A549 (cell line): ENCODE results near the gene INSIG2. TPM values are rescaled to one million over a fixed set of nuclear protein-coding genes. Genes with fewer than 3 reads are reported as not detected.

Source experiments
- ATAC-seq, 2 experiments: fragments of 200-7000 bp in 1 of 2; fragments of >200 bp in 1 of 2; cut with Nextera tagmentation in 1 of 2; cut with Tn5 transposase in 1 of 2; 3 replicates each; pipeline versions ENCODE4 v1.8.0 to v1.9.1; 2018 to 2020; ENCODE audit warnings: mild to moderate bottlenecking in 1 of 2, moderate library complexity in 1 of 2
- CTCF ChIA-PET: fragments of 300-600 bp; sonication (Branson Sonifier 250); formaldehyde crosslinking; extraction: SDS; loops from one replicate; lab custom pipeline; 2021; ENCODE audit warnings: antibody characterized with exemption, inconsistent platforms; lab: Yijun Ruan, JAX
- POLR2A ChIA-PET: fragments of 350-600 bp; formaldehyde crosslinking; extraction: SDS; loops from one replicate; lab custom pipeline; 2021; ENCODE audit warnings: antibody characterized with exemption, inconsistent platforms; lab: Yijun Ruan, JAX
- DNase-seq, 2 experiments: peaks; one replicate each; pipeline versions ENCODE4 v3.0.0 to v3.0.0-alpha.2; 2011 to 2016; ENCODE audit warnings: low read depth in 1 of 2, low spot score in 1 of 2
- FAIRE-seq: peaks from 2 replicates; lab custom pipeline; 2011; peaks lifted over from hg19 to GRCh38; lab: Jason Lieb, UNC
- H3K27ac ChIP-seq, 2 experiments: fragments of >200 bp; sonication (Bioruptor Twin); formaldehyde crosslinking; 3 replicates each; pipeline ENCODE4 v1.5.1; 2016 to 2017
- H3K4me1 ChIP-seq: fragments of >200 bp; sonication (Bioruptor Twin); formaldehyde crosslinking; 3 replicates; pipeline ENCODE4 v1.6.1; 2016
- H3K4me2 ChIP-seq: fragments of >200 bp; sonication (Bioruptor Twin); formaldehyde crosslinking; 3 replicates; pipeline ENCODE4 v1.6.1; 2016
- H3K4me3 ChIP-seq: fragments of >200 bp; sonication (Bioruptor Twin); formaldehyde crosslinking; 3 replicates; pipeline ENCODE4 v1.5.1; 2016
- H3K9me3 ChIP-seq: fragments of >200 bp; sonication (Bioruptor Twin); formaldehyde crosslinking; 3 replicates; pipeline ENCODE4 v1.6.1; 2016
- BHLHE40 ChIP-seq: IDR thresholded peaks from 2 replicates; pipeline ENCODE4 v1.6.1; 2012; ENCODE audit warnings: low read depth, low read length, inconsistent platforms
- CBX2 ChIP-seq: fragments of 200-600 bp; sonication (generic); IDR thresholded peaks from 2 replicates; pipeline ENCODE4 v1.6.1; 2016; ENCODE audit warnings: low read depth, mild to moderate bottlenecking, borderline replicate concordance
- CEBPB ChIP-seq, 2 experiments: fragments of >200 bp in 1 of 2; sonication (Bioruptor Twin) in 1 of 2; formaldehyde crosslinking in 1 of 2; IDR thresholded peaks; 2 replicates each; pipeline ENCODE4 v1.6.1; 2012 to 2016
- E2F6 ChIP-seq: IDR thresholded peaks from 2 replicates; pipeline ENCODE4 v1.6.1; 2012; ENCODE audit warnings: low read depth, borderline replicate concordance
- EHMT2 ChIP-seq: fragments of 200-600 bp; sonication (generic); IDR thresholded peaks from 2 replicates; pipeline ENCODE4 v1.6.1; 2016; ENCODE audit warnings: antibody characterized with exemption, low read depth, mild to moderate bottlenecking, moderate library complexity
- HDAC2 ChIP-seq: fragments of 200-600 bp; sonication (generic); IDR thresholded peaks from 2 replicates; pipeline ENCODE4 v1.6.1; 2016
- JUNB ChIP-seq: fragments of >200 bp; sonication (Bioruptor Twin); formaldehyde crosslinking; IDR thresholded peaks from 2 replicates; pipeline ENCODE4 v1.6.1; 2016
- MAFK ChIP-seq: fragments of 450-650 bp; IDR thresholded peaks from 2 replicates; pipeline ENCODE4 v1.6.1; 2014; ENCODE audit not compliant: partially characterized antibody
- MAZ ChIP-seq: fragments of 150-350 bp; IDR thresholded peaks from 2 replicates; pipeline ENCODE4 v1.6.1; 2014; ENCODE audit warnings: antibody characterized with exemption, low read depth, low read length, borderline replicate concordance
- MYC ChIP-seq: IDR thresholded peaks from 2 replicates; pipeline ENCODE4 v1.6.1; 2012; ENCODE audit warnings: mild to moderate bottlenecking, inconsistent platforms, low read length, improper control_type of control experiment, borderline replicate concordance
- NFE2L2 ChIP-seq: fragments of 150-350 bp; conservative IDR thresholded peaks from 2 replicates; pipeline ENCODE4 v1.6.1; 2014; ENCODE audit warnings: low read length
- NPAS2 ChIP-seq: fragments of 250-450 bp; sonication (Bioruptor Pico); IDR thresholded peaks from 2 replicates; pipeline ENCODE4 v1.8.0; 2022; ENCODE audit warnings: mild to moderate bottlenecking, moderate library complexity, borderline replicate concordance
- POLR2AphosphoS2 ChIP-seq: conservative IDR thresholded peaks from 2 replicates; pipeline ENCODE4 v1.6.1; 2012; ENCODE audit warnings: low read length, improper control_type of control experiment, inconsistent platforms
- RAD21 ChIP-seq, 2 experiments: fragments of >200 bp in 1 of 2; sonication (Bioruptor Twin) in 1 of 2; formaldehyde crosslinking in 1 of 2; IDR thresholded peaks in 1 of 2; conservative IDR thresholded peaks in 1 of 2; 2 replicates in 1 of 2; 3 replicates in 1 of 2; pipeline ENCODE4 v1.6.1; 2012 to 2018; ENCODE audit warnings: inconsistent platforms in 1 of 2
- RCOR1 ChIP-seq: fragments of 150-350 bp; IDR thresholded peaks from 2 replicates; pipeline ENCODE4 v1.6.1; 2014; ENCODE audit warnings: antibody characterized with exemption, low read length, low read depth
- SMC3 ChIP-seq: fragments of >200 bp; sonication (Bioruptor Twin); formaldehyde crosslinking; IDR thresholded peaks from 3 replicates; pipeline ENCODE4 v1.6.1; 2018; ENCODE audit warnings: inconsistent platforms
- SREBF2 ChIP-seq: fragments of 450-650 bp; IDR thresholded peaks from 2 replicates; pipeline ENCODE4 v1.6.1; 2014; ENCODE audit warnings: mild to moderate bottlenecking, moderate library complexity
- ZC3H11A ChIP-seq: fragments of 450-650 bp; IDR thresholded peaks from 2 replicates; pipeline ENCODE4 v1.6.1; 2014; ENCODE audit warnings: antibody characterized with exemption, mild to moderate bottlenecking
- ZNF302 ChIP-seq: fragments of 250-450 bp; sonication (Bioruptor Pico); IDR thresholded peaks from 2 replicates; pipeline ENCODE4 v1.9.0; 2021; ENCODE audit warnings: inconsistent platforms, mild to moderate bottlenecking, moderate library complexity
- WGBS: methylation state at CpG from one replicate; pipeline ENCODE4 v1.1.6; 2017; ENCODE audit errors: missing lambda C conversion rate; 5-methylcytosine and 5-hydroxymethylcytosine counted together
- polyA plus RNA-seq, 4 experiments: library from polyadenylated mRNA; depleted of rRNA in 3 of 4; stranded (reverse); fragments of >200 nt; fragmentation: RNase III in 1 of 4; extraction: RNeasy Plus Mini Kit Qiagen cat#74134 plus additional on column Dnase treatment in 1 of 4; gene quantifications; 2 replicates in 3 of 4; 3 replicates in 1 of 4; pipeline ENCODE4 v1.2.3, GENCODE V29; 2011 to 2017
- TF ChIP-seq, protein P1 (sequence below): IDR thresholded peaks from 2 replicates; pipeline ENCODE4 v1.6.1; 2012
- TF ChIP-seq, protein P2 (sequence below): fragments of 450-650 bp; IDR thresholded peaks from 2 replicates; pipeline ENCODE4 v1.6.1; 2014; ENCODE audit warnings: antibody characterized with exemption

Gene INSIG2
- polyA plus RNA-seq, 2 of the 4 experiments (the other 2 are of a cell fraction): 12.1 to 23.4 TPM

- TF ChIP-seq, protein P1, sequence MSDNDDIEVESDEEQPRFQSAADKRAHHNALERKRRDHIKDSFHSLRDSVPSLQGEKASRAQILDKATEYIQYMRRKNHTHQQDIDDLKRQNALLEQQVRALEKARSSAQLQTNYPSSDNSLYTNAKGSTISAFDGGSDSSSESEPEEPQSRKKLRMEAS: no peak
- no peak for TF ChIP-seq RCOR1
Observed at GRCh38 chr2:118051826-118052358, 36.4 kb upstream of the INSIG2 start (continued).

DNA sequence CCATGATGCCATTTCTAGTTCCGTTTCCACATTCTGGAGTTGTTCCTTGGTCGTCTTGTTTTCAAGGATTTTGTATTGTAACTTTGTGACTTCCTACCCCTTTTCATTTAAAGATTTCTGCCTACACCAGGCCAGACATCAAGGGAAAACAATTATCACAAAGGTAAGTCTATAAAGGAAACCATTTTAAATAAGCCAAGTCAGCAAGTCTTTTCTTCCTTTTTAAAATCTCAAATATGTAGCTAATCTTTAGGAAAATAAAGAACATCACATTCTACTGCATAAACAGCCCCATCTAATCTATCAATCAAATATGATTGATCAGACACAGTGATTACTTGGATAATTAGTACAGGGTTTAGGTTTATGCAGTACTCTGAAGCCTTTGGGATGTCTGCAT, 35.8 kb upstream of the INSIG2 start:
- CTCF ChIA-PET: interaction anchor here (1.3 to 3.1 kb wide), 6 partner anchors 8 to 803 kb away, joined by 3 to 11 read pairs (median 8); no protein-coding TSS in a partner anchor
- ATAC-seq: no peak
- Histone ChIP-seq H3K9me3 (no peaks in the 10 kb centered on the region), H3K4me3 (no peak overlapping the region)
- DNase-seq: no peak
- no peak for FAIRE-seq
- TF ChIP-seq MAFK (peak; percentile 68), E2F6 (no peak)
- TF ChIP-seq, all 56 proteins: peak for 1
- Histone ChIP-seq H3K4me1 (peaks cover 11% of the 10 kb centered on the region; the same call in 2 of the 3 replicates), H3K4me2 (no peak overlapping the region), H3K27ac (no peak overlapping the region)
- WGBS: 48% methylated on average over 2 of the region's 2 CpGs
- POLR2A ChIA-PET: no interaction called here

DNA sequence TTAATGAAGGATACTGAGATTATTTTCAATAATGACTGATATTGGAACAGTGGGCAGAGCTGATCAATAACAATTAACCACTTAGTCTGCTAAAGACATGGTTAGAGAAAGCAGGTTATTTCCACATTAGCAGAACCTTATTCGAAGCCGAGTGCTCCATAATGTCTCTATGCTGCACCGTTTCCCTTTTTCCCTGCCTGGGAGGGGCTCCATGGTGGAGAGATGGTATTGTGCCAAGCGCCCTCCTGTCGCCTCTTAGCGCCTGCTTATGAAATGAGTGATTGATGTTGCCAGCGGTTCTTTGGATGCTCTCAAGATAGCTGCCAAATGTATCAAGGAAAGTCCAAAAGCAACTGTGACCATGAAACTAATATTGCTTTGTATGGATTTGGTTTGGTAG, 34.6 kb upstream of the INSIG2 start:
- no peak for DNase-seq
- ATAC-seq: no peak
- 84% methylated on average over 7 of the region's 7 CpGs for WGBS
- ChIA-PET POLR2A (no interaction called here), CTCF (interaction anchor here (3.1 kb wide), 2 partner anchors 9 to 801 kb away, joined by 7 to 11 read pairs; no protein-coding TSS in a partner anchor)
- TF ChIP-seq BHLHE40: no peak
- no peak overlapping the region for H3K4me3 ChIP-seq
- H3K4me1 ChIP-seq: 0 out of 3 replicates have a peak, but pooled peaks cover under 1% of the 10 kb centered on the region
- H3K27ac ChIP-seq: no peak overlapping the region
- no peaks in the 10 kb centered on the region for H3K9me3 ChIP-seq
- no peak overlapping the region for H3K4me2 ChIP-seq
- no peak for FAIRE-seq

DNA sequence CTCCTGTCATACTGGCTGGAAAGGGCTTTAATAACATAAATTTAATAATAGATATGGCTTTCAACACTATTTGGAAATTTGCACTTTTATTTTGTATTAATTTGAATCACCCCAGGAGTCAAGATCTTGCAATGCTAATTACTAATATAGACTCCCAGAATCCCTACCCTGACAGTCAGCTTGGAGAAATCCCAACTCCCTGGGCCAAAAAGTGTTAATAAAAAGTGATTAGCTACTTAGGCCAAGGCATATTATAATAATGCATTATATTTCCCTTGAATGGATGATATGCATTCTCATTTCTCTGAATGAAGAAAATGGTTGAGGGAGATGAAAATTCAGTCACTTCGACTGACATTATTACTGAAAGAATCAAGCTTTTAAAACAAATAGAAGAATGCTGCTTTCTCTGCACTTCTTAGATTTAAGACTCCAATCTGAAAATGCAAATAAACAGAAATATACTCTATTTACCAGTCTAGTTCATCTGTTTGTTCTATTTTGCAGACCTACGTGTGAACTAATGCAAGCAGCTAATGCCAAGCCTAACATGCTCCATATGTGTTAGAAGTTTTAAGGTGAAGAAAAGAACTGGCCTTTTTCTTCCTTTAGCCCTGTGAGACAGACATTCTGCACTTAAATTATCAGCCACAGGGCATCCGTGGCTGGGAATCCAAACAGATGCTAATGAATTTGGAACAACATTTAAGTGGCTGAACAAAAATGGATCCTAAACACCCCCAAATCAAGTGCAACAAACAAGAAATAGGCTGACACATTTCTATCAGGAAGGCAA, 33.9 kb upstream of the INSIG2 start:
- Histone ChIP-seq H3K4me1 (no peaks in the 10 kb centered on the region), H3K4me2 (no peak overlapping the region), H3K4me3 (no peak overlapping the region)
- no peak for FAIRE-seq
- TF ChIP-seq MYC (no peak), SMC3 (no peak), E2F6 (no peak), ZNF302 (CRISPR knock-in tag) (no peak), RAD21 (conservative IDR thresholded peaks at IDR 0.05 in 1 of 2, IDR thresholded peaks at IDR 0.05 in 1 of 2) (no peak), NPAS2 (no peak), CBX2 (no peak), SREBF2 (no peak), JUNB (no peak), ZC3H11A (no peak), RCOR1 (no peak), NFE2L2 (no peak), HDAC2 (no peak), CEBPB (IDR thresholded peaks at IDR 0.05) (no peak), EHMT2 (no peak), POLR2AphosphoS2 (no peak), MAZ (no peak)
- TF ChIP-seq, protein P2, sequence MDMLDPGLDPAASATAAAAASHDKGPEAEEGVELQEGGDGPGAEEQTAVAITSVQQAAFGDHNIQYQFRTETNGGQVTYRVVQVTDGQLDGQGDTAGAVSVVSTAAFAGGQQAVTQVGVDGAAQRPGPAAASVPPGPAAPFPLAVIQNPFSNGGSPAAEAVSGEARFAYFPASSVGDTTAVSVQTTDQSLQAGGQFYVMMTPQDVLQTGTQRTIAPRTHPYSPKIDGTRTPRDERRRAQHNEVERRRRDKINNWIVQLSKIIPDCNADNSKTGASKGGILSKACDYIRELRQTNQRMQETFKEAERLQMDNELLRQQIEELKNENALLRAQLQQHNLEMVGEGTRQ: no peak
- TF ChIP-seq, all 56 proteins: peak for 0
- DNase-seq: no peak
- no peak for ATAC-seq
- CTCF ChIA-PET: interaction anchor here (0.6 to 3.1 kb wide), 2 partner anchors 12 to 801 kb away, joined by 3 to 7 read pairs; no protein-coding TSS in a partner anchor
- H3K27ac ChIP-seq: no peak overlapping the region
- 22% methylated on average over 3 of the region's 3 CpGs for WGBS
- POLR2A ChIA-PET: no interaction called here
- H3K9me3 ChIP-seq: no peaks in the 10 kb centered on the region
